ENCODE data around the gene CD4. TPM values are rescaled to one million over a fixed set of nuclear protein-coding genes. Genes with fewer than 3 reads are reported as not detected.

CD4 gene
- polyA plus RNA-seq, 1 of the 3 experiments (the other 2 are of a cell fraction): 0.02 TPM

GRCh38 chr12:6783828-6784227 is 5.5 kb upstream of the CD4 start:
- H3K4me2 ChIP-seq: no peak overlapping the region
- CTCF ChIA-PET: interaction anchor here (1.1 to 7.7 kb wide), 5 partner anchors 12 to 40 kb away, joined by 3 to 74 read pairs (median 3); partner anchors contain the start of genes GPR162, MLF2 and PTMS
- WGBS (ENCODE audit: low lambda C conversion rate): 96% methylated on average over 9 of the region's 9 CpGs

GRCh38 chr12:6784296-6784695 is 5.0 kb upstream of the CD4 start:
- Histone ChIP-seq H3K9me3 (no peaks in the 10 kb centered on the region), H3K4me1 (ENCODE audit: control insufficient read depth in 1 of 2, insufficient read depth in 2 of 2, low read depth in 1 of 2, low read length in 1 of 2) (no peaks in the 10 kb centered on the region; a peak in 1 of 4 replicates), H2AFZ (ENCODE audit: low read depth) (no peak overlapping the region), H3K27me3 (ENCODE audit: insufficient read depth) (no peaks in the 10 kb centered on the region), H3K4me3 (ENCODE audit: low read depth in 2 of 2, low read length in 1 of 2) (no peak overlapping the region), H3K9me2 (no peaks in the 10 kb centered on the region), H3K79me2 (ENCODE audit: insufficient read depth) (no peaks in the 10 kb centered on the region), H3K27ac (ENCODE audit: low read depth in 2 of 2, low read length in 1 of 2) (no peak overlapping the region), H3K9ac (no peak overlapping the region), H3F3A (replicated peaks; ENCODE audit: insufficient read depth) (peaks cover 3% of the 10 kb centered on the region), H3K36me3 (replicated peaks in 1 of 2; ENCODE audit: control insufficient read depth in 1 of 2, insufficient read depth in 2 of 2, low read length in 1 of 2) (no peaks in the 10 kb centered on the region), H4K20me1 (ENCODE audit: insufficient read depth) (no peaks in the 10 kb centered on the region), H3K4me2 (no peak overlapping the region)
- ChIA-PET CTCF (interaction anchor here (1.1 to 5.3 kb wide), 4 partner anchors 11 to 40 kb away, joined by 3 to 55 read pairs (median 3); partner anchors contain the start of genes MLF2 and PTMS), POLR2A (no interaction called here)
- 63% methylated on average over 5 of the region's 5 CpGs for WGBS (ENCODE audit: low lambda C conversion rate)
- DNase-seq: no peak
- TF ChIP-seq POLR2AphosphoS5 (IDR thresholded peaks at IDR 0.05; ENCODE audit: low read depth, low read length): no peak
- TF ChIP-seq CTCF (IDR thresholded peaks at IDR 0.05): no peak
- TF ChIP-seq FOXJ3 (CRISPR knock-in tag; IDR thresholded peaks at IDR 0.05): no peak
- TF ChIP-seq REST (IDR thresholded peaks at IDR 0.05; ENCODE audit: low read depth, low read length): no peak
- TF ChIP-seq CHD2 (IDR thresholded peaks at IDR 0.05; ENCODE audit: low read length, partially characterized antibody): no peak
- no peak for TF ChIP-seq IRF3 (IDR thresholded peaks at IDR 0.05; ENCODE audit: low read depth, low read length)
- TF ChIP-seq FOXM1 (IDR thresholded peaks at IDR 0.05; ENCODE audit: low read depth): no peak
- no peak for TF ChIP-seq YY1 (IDR thresholded peaks at IDR 0.05; ENCODE audit: low read depth)
- no peak for TF ChIP-seq MEF2A (IDR thresholded peaks at IDR 0.05; ENCODE audit: borderline replicate concordance, low read depth)

More at GRCh38 chr12:6783828-6784227, 5.5 kb upstream of the CD4 start:
- H3K36me3 ChIP-seq (replicated peaks in 1 of 2; ENCODE audit: control insufficient read depth in 1 of 2, insufficient read depth in 2 of 2, low read length in 1 of 2): no peaks in the 10 kb centered on the region
- no peaks in the 10 kb centered on the region for H3K9me3 ChIP-seq
- TF ChIP-seq IRF3 (IDR thresholded peaks at IDR 0.05; ENCODE audit: low read depth, low read length): no peak
- POLR2A ChIA-PET: no interaction called here
- H3K4me3 ChIP-seq (ENCODE audit: low read depth in 2 of 2, low read length in 1 of 2): no peak overlapping the region
- no peak for DNase-seq
- H4K20me1 ChIP-seq (ENCODE audit: insufficient read depth): no peaks in the 10 kb centered on the region
- H3K79me2 ChIP-seq (ENCODE audit: insufficient read depth): no peaks in the 10 kb centered on the region
- H3K27ac ChIP-seq (ENCODE audit: low read depth in 2 of 2, low read length in 1 of 2): no peak overlapping the region
- no peak overlapping the region for H3K9ac ChIP-seq
- H3K9me2 ChIP-seq: no peaks in the 10 kb centered on the region
- no peaks in the 10 kb centered on the region for H3K27me3 ChIP-seq (ENCODE audit: insufficient read depth)
- no peak overlapping the region for H2AFZ ChIP-seq (ENCODE audit: low read depth)
- H3K4me1 ChIP-seq (ENCODE audit: control insufficient read depth in 1 of 2, insufficient read depth in 2 of 2, low read depth in 1 of 2, low read length in 1 of 2): peaks cover 0 to 3% of the 10 kb centered on the region in 2 experiments; a peak in 1 of 4 replicates
- H3F3A ChIP-seq (replicated peaks; ENCODE audit: insufficient read depth): peaks cover 7% of the 10 kb centered on the region
